ENCODE results near the gene CMC2. TPM values are rescaled to one million over a fixed set of nuclear protein-coding genes. Genes with fewer than 3 reads are reported as not detected.
A peak's percentile ranks its signal among the peaks of the same experiment; 100 is the strongest.

Gene CMC2
- total and polyA plus RNA-seq, 2 of the 13 experiments (the other 11 are each of a cell fraction or from before 2014, with no cell fraction given): 116 to 129 TPM

DNA sequence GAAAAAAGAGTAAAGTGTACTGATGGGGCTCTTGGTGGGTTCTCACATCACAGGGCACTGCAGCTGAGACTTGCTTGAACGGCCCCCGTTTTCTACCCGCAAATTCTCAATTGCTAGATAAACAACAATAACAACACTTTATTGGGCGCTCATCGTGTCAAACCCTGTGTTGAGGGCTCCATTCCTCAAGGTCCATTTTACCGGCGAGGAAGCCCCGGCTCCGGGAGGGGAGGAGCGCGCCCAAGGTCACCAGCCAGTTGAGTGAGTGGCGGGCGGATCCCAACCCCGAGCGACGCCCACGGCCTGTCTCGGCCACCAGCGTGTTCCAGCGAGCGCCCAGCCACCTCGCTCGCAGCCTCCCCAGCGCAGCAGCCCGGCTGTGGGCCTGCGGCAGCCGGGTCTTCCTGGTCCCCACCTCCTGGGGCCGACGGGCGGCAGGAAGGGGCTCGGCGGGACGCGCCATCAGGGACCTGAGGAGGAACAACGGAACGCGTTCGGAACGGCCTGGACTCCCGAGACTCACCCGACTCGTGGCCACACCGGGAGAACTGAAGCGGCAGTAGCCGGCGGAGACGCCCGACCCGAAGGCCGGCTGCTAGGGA, 373 bp downstream of the CMC2 start (continued):
- TF ChIP-seq SNAI1 (CRISPR knock-in tag; IDR thresholded peaks at IDR 0.05; ENCODE audit: borderline replicate concordance): no peak
- no peak for TF ChIP-seq ZSCAN21 (CRISPR knock-in tag; IDR thresholded peaks at IDR 0.05; ENCODE audit: borderline replicate concordance)
- no peak for TF ChIP-seq KMT2B (CRISPR knock-in tag; IDR thresholded peaks at IDR 0.05)
- peak; percentile 71; the same call in 1 of the 2 replicates for TF ChIP-seq HOXD1 (CRISPR knock-in tag; IDR thresholded peaks at IDR 0.05)
- TF ChIP-seq, protein P1, sequence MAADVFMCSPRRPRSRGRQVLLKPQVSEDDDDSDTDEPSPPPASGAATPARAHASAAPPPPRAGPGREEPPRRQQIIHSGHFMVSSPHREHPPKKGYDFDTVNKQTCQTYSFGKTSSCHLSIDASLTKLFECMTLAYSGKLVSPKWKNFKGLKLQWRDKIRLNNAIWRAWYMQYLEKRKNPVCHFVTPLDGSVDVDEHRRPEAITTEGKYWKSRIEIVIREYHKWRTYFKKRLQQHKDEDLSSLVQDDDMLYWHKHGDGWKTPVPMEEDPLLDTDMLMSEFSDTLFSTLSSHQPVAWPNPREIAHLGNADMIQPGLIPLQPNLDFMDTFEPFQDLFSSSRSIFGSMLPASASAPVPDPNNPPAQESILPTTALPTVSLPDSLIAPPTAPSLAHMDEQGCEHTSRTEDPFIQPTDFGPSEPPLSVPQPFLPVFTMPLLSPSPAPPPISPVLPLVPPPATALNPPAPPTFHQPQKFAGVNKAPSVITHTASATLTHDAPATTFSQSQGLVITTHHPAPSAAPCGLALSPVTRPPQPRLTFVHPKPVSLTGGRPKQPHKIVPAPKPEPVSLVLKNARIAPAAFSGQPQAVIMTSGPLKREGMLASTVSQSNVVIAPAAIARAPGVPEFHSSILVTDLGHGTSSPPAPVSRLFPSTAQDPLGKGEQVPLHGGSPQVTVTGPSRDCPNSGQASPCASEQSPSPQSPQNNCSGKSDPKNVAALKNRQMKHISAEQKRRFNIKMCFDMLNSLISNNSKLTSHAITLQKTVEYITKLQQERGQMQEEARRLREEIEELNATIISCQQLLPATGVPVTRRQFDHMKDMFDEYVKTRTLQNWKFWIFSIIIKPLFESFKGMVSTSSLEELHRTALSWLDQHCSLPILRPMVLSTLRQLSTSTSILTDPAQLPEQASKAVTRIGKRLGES (CRISPR knock-in tag; IDR thresholded peaks at IDR 0.05; ENCODE audit: borderline replicate concordance): 0 out of 2 replicates have a peak, but pooled peaks have one; percentile 18
- TF ChIP-seq ZIK1 (CRISPR knock-in tag; IDR thresholded peaks at IDR 0.05; ENCODE audit: borderline replicate concordance, low read depth): no peak
- TF ChIP-seq PITX1 (CRISPR knock-in tag; IDR thresholded peaks at IDR 0.05): no peak
- peak; percentile 88; the same call in 1 of the 2 replicates for TF ChIP-seq SRY (CRISPR knock-in tag; IDR thresholded peaks at IDR 0.05)
- 0 out of 2 replicates have a peak, but pooled peaks have one; percentile 36 for TF ChIP-seq ZNF337 (CRISPR knock-in tag; IDR thresholded peaks at IDR 0.05; ENCODE audit: borderline replicate concordance, low read depth)
- TF ChIP-seq MED13 (CRISPR knock-in tag; IDR thresholded peaks at IDR 0.05): no peak; the same call in none of the 2 replicates
- no peak for TF ChIP-seq PRPF4 (IDR thresholded peaks at IDR 0.05; ENCODE audit: low read depth, low read length, poor library complexity, severe bottlenecking)
- TF ChIP-seq ZNF556 (CRISPR knock-in tag; IDR thresholded peaks at IDR 0.05; ENCODE audit: borderline replicate concordance): 0 out of 2 replicates have a peak, but pooled peaks have one; percentile 21
- no peak for TF ChIP-seq ZBTB21 (CRISPR knock-in tag; IDR thresholded peaks at IDR 0.05)
- no peak for TF ChIP-seq NFYB (CRISPR knock-in tag; IDR thresholded peaks at IDR 0.05)
- TF ChIP-seq NFYC (CRISPR knock-in tag; IDR thresholded peaks at IDR 0.05): no peak
- TF ChIP-seq MIER2 (CRISPR knock-in tag; IDR thresholded peaks at IDR 0.05): no peak
- no peak for TF ChIP-seq ZNF883 (CRISPR knock-in tag; IDR thresholded peaks at IDR 0.05; ENCODE audit: not compliant biosample characterization)
- TF ChIP-seq, protein P2, sequence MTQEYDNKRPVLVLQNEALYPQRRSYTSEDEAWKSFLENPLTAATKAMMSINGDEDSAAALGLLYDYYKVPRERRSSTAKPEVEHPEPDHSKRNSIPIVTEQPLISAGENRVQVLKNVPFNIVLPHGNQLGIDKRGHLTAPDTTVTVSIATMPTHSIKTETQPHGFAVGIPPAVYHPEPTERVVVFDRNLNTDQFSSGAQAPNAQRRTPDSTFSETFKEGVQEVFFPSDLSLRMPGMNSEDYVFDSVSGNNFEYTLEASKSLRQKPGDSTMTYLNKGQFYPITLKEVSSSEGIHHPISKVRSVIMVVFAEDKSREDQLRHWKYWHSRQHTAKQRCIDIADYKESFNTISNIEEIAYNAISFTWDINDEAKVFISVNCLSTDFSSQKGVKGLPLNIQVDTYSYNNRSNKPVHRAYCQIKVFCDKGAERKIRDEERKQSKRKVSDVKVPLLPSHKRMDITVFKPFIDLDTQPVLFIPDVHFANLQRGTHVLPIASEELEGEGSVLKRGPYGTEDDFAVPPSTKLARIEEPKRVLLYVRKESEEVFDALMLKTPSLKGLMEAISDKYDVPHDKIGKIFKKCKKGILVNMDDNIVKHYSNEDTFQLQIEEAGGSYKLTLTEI (CRISPR knock-in tag; conservative IDR thresholded peaks at IDR 0.05): no peak
- no peak for TF ChIP-seq ZNF30 (CRISPR knock-in tag; IDR thresholded peaks at IDR 0.05)
- no peak for TF ChIP-seq ARNT2 (CRISPR knock-in tag; IDR thresholded peaks at IDR 0.05; ENCODE audit: low read depth)
- TF ChIP-seq PRMT3 (CRISPR knock-in tag; IDR thresholded peaks at IDR 0.05; ENCODE audit: borderline replicate concordance, low read depth): no peak
- TF ChIP-seq, protein P3, sequence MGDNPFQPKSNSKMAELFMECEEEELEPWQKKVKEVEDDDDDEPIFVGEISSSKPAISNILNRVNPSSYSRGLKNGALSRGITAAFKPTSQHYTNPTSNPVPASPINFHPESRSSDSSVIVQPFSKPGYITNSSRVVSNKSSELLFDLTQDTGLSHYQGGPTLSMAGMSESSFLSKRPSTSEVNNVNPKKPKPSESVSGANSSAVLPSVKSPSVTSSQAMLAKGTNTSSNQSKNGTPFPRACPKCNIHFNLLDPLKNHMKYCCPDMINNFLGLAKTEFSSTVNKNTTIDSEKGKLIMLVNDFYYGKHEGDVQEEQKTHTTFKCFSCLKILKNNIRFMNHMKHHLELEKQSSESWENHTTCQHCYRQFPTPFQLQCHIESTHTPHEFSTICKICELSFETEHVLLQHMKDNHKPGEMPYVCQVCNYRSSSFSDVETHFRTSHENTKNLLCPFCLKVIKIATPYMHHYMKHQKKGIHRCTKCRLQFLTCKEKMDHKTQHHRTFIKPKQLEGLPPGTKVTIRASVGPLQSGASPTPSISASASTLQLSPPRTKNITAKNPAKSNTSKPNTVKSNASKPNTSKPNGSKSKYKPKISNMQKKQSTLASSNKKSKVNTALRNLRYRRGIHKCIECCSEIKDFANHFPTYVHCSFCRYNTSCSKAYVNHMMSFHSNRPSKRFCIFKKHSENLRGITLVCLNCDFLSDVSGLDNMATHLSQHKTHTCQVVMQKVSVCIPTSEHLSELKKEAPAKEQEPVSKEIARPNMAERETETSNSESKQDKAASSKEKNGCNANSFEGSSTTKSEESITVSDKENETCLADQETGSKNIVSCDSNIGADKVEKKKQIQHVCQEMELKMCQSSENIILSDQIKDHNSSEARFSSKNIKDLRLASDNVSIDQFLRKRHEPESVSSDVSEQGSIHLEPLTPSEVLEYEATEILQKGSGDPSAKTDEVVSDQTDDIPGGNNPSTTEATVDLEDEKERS (CRISPR knock-in tag; IDR thresholded peaks at IDR 0.05): no peak
- no peak for TF ChIP-seq RFX3 (CRISPR knock-in tag; IDR thresholded peaks at IDR 0.05)
